HCT116 (cell line): ENCODE data around the gene PHF11. TPM values are rescaled to one million over a fixed set of nuclear protein-coding genes. Genes with fewer than 3 reads are reported as not detected.

Experiments used
- ATAC-seq: fragments of 200-7000 bp; cut with Tn5 transposase; 2 replicates; pipeline ENCODE4 v1.9.1; 2020; ENCODE audit warnings: mild to moderate bottlenecking, moderate library complexity
- BruUV-seq: library from RNA; stranded (reverse); fragments of 400-500 nt; replicated peaks from 2 replicates; lab custom pipeline; 2021; lab: Mats Ljungman, UMichigan
- CTCF ChIA-PET: fragments of 300-600 bp; sonication (Branson Sonifier 250); formaldehyde crosslinking; loops from one replicate; lab custom pipeline; 2021; ENCODE audit warnings: antibody characterized with exemption; lab: Charles Lee
- POLR2A ChIA-PET: fragments of 300-600, 350-600 bp; sonication (Branson Sonifier 250); formaldehyde crosslinking; loops from one replicate; lab custom pipeline; 2021; ENCODE audit warnings: antibody characterized with exemption; lab: Charles Lee
- RAD21 ChIA-PET, 2 experiments: fragments of 300-600 bp; sonication (Branson Sonifier 250); formaldehyde crosslinking; loops; one replicate each; lab custom pipeline; 2023; ENCODE audit warnings: low total read pairs in 2 of 2; ENCODE audit not compliant: uncharacterized antibody in 2 of 2, unreplicated experiment in 2 of 2, low non-redundant PET in 1 of 2; lab: Charles Lee
- DNase-seq: peaks from one replicate; pipeline ENCODE4 v3.0.0-alpha.2; 2010; ENCODE audit warnings: low read depth, low spot score
- H2AFZ ChIP-seq: fragments of 200-600 bp; shearing (Covaris generic), sonication (generic); 2 replicates; pipeline ENCODE4 v1.6.1; 2017; ENCODE audit warnings: low read depth, mixed run types, mixed read lengths, antibody characterized with exemption, low read length; ENCODE audit not compliant: poor library complexity, severe bottlenecking
- H3K27ac ChIP-seq: 2 replicates; pipeline ENCODE4 v1.5.1; 2012; ENCODE audit warnings: low read depth, low read length
- H3K27me3 ChIP-seq: fragments of 200-600 bp; sonication (generic); 2 replicates; pipeline ENCODE4 v1.6.1; 2016; ENCODE audit warnings: mixed run types, low read length, mixed read lengths; ENCODE audit not compliant: insufficient read depth
- H3K36me3 ChIP-seq, 2 experiments: fragments of 200-500 bp in 1 of 2; fragments of 200-600 bp in 1 of 2; sonication (Bioruptor generic) in 1 of 2; sonication (generic) in 1 of 2; 2 replicates each; pipeline versions ENCODE4 v1.5.1 to v1.6.1; 2014 to 2016; ENCODE audit warnings: low read length in 2 of 2, inconsistent platforms in 1 of 2, mixed read lengths in 1 of 2, mixed run types in 1 of 2; ENCODE audit not compliant: insufficient read depth in 2 of 2, control insufficient read depth in 1 of 2
- H3K4me1 ChIP-seq, 2 experiments: fragments of 200-600 bp in 1 of 2; sonication (generic) in 1 of 2; 2 replicates each; pipeline versions ENCODE4 v1.5.1 to v1.6.1; 2012 to 2017; ENCODE audit warnings: low read length in 2 of 2, inconsistent platforms in 1 of 2, mild to moderate bottlenecking in 1 of 2, mixed read lengths in 1 of 2, mixed run types in 1 of 2, moderate library complexity in 1 of 2; ENCODE audit not compliant: insufficient read depth in 2 of 2, control insufficient read depth in 1 of 2
- H3K4me2 ChIP-seq: fragments of 200-600 bp; sonication (generic); 2 replicates; pipeline ENCODE4 v1.6.1; 2017; ENCODE audit warnings: mixed run types, low read length, mixed read lengths
- H3K4me3 ChIP-seq, 2 experiments: fragments of 200-600 bp in 1 of 2; sonication (generic) in 1 of 2; replicated peaks in 1 of 2; 2 replicates each; pipeline ENCODE4 v1.5.1; 2011 to 2016; ENCODE audit warnings: low read length in 2 of 2, control low read depth in 1 of 2, low read depth in 1 of 2, mild to moderate bottlenecking in 1 of 2, mixed read lengths in 1 of 2, mixed run types in 1 of 2
- H3K79me2 ChIP-seq: fragments of 200-600 bp; sonication (generic); 2 replicates; pipeline ENCODE4 v1.6.1; 2017; ENCODE audit warnings: mild to moderate bottlenecking, mixed run types, low read length, moderate library complexity, mixed read lengths; ENCODE audit not compliant: insufficient read depth
- H3K9ac ChIP-seq: fragments of 200-600 bp; sonication (generic); 2 replicates; pipeline ENCODE4 v1.6.1; 2016; ENCODE audit warnings: low read length, mixed read lengths
- H3K9me2 ChIP-seq: fragments of 200-600 bp; sonication (generic), shearing (Covaris generic); 2 replicates; pipeline ENCODE4 v1.6.1; 2017; ENCODE audit warnings: mixed run types, mild to moderate bottlenecking, moderate library complexity; ENCODE audit not compliant: insufficient read depth
- H3K9me3 ChIP-seq, 2 experiments: fragments of 200-500 bp in 1 of 2; fragments of 200-600 bp in 1 of 2; sonication (Bioruptor generic) in 1 of 2; sonication (generic) in 1 of 2; 2 replicates each; pipeline ENCODE4 v1.6.1; 2014 to 2017; ENCODE audit warnings: low read length in 2 of 2, mixed read lengths in 2 of 2, inconsistent platforms in 1 of 2, low read depth in 1 of 2, mild to moderate bottlenecking in 1 of 2, mixed run types in 1 of 2, moderate library complexity in 1 of 2; ENCODE audit not compliant: control insufficient read depth in 1 of 2, insufficient read depth in 1 of 2
- H4K20me1 ChIP-seq: fragments of 200-600 bp; sonication (generic), shearing (Covaris generic); 2 replicates; pipeline ENCODE4 v1.6.1; 2017; ENCODE audit warnings: mixed run types, mild to moderate bottlenecking, moderate library complexity; ENCODE audit not compliant: insufficient read depth
- ATF3 ChIP-seq: IDR thresholded peaks from 2 replicates; pipeline ENCODE4 v1.6.1; 2012
- CBX3 ChIP-seq: IDR thresholded peaks from 2 replicates; pipeline ENCODE4 v1.6.1; 2012; ENCODE audit warnings: low read depth
- CEBPB ChIP-seq: IDR thresholded peaks from 2 replicates; pipeline ENCODE4 v1.6.1; 2012; ENCODE audit warnings: low read depth
- EGR1 ChIP-seq: IDR thresholded peaks from 2 replicates; pipeline ENCODE4 v1.6.1; 2012; ENCODE audit warnings: low read depth
- ELF1 ChIP-seq: IDR thresholded peaks from 2 replicates; pipeline ENCODE4 v1.6.1; 2012; ENCODE audit warnings: low read depth, borderline replicate concordance
- EZH2 ChIP-seq: fragments of 200-600 bp; sonication (generic); IDR thresholded peaks from 2 replicates; pipeline ENCODE4 v1.6.1; 2017; ENCODE audit warnings: antibody characterized with exemption, mixed run types
- EZH2phosphoT487 ChIP-seq: fragments of 200-600 bp; IDR thresholded peaks from 2 replicates; pipeline ENCODE4 v1.6.1; 2018; ENCODE audit warnings: antibody characterized with exemption, borderline replicate concordance
- FOSL1 ChIP-seq: IDR thresholded peaks from 2 replicates; pipeline ENCODE4 v1.6.1; 2012; ENCODE audit warnings: low read depth
- JUND ChIP-seq: IDR thresholded peaks from 2 replicates; pipeline ENCODE4 v1.6.1; 2012
- MAX ChIP-seq: IDR thresholded peaks from 2 replicates; pipeline ENCODE4 v1.6.1; 2012
- POLR2A ChIP-seq: IDR thresholded peaks from 2 replicates; pipeline ENCODE4 v1.7.0; 2011; ENCODE audit warnings: borderline replicate concordance; ENCODE audit not compliant: insufficient read depth, insufficient read length; ENCODE audit errors: extremely low read depth
- POLR2AphosphoS5 ChIP-seq: IDR thresholded peaks from 2 replicates; pipeline ENCODE4 v1.6.1; 2011; ENCODE audit warnings: mild to moderate bottlenecking, low read depth, low read length, moderate library complexity
- RAD21 ChIP-seq: IDR thresholded peaks from 2 replicates; pipeline ENCODE4 v1.6.1; 2012; ENCODE audit warnings: low read depth, mild to moderate bottlenecking
- SIN3A ChIP-seq: IDR thresholded peaks from 2 replicates; pipeline ENCODE4 v1.6.1; 2012; ENCODE audit warnings: low read depth
- SRF ChIP-seq: IDR thresholded peaks from 2 replicates; pipeline ENCODE4 v1.6.1; 2012; ENCODE audit warnings: low read depth
- YY1 ChIP-seq: IDR thresholded peaks from 2 replicates; pipeline ENCODE4 v1.6.1; 2011; ENCODE audit warnings: low read length, low read depth, moderate library complexity, mild to moderate bottlenecking; ENCODE audit not compliant: insufficient replicate concordance; ENCODE audit errors: extremely low read depth
- intact Hi-C: fragments of 100-400 bp; cut with micrococcal nuclease; formaldehyde crosslinking; loops from 2 replicates; pipeline ENCODE4 v1.10.0; 2022
- total RNA-seq: library from RNA; stranded (reverse); gene quantifications from one replicate; pipeline ENCODE4 v1.2.1, GENCODE V29; 2021; ENCODE audit not compliant: unreplicated experiment
- TF ChIP-seq, protein P1 (sequence below), 3 experiments: fragments of 200-600 bp in 1 of 3; sonication (generic) in 1 of 3; IDR thresholded peaks in 2 of 3; conservative IDR thresholded peaks in 1 of 3; 2 replicates each; pipeline ENCODE4 v1.5.1; 2012 to 2017; ENCODE audit warnings: low read depth in 2 of 3, low read length in 2 of 3, antibody characterized with exemption in 1 of 3, borderline replicate concordance in 1 of 3, control low read depth in 1 of 3, mild to moderate bottlenecking in 1 of 3, mixed read lengths in 1 of 3, mixed run types in 1 of 3, moderate library complexity in 1 of 3; ENCODE audit not compliant: insufficient read depth in 1 of 3

The PHF11 gene
- total RNA-seq, 1 experiment from 2014 or later: 12.1 TPM

DNA sequence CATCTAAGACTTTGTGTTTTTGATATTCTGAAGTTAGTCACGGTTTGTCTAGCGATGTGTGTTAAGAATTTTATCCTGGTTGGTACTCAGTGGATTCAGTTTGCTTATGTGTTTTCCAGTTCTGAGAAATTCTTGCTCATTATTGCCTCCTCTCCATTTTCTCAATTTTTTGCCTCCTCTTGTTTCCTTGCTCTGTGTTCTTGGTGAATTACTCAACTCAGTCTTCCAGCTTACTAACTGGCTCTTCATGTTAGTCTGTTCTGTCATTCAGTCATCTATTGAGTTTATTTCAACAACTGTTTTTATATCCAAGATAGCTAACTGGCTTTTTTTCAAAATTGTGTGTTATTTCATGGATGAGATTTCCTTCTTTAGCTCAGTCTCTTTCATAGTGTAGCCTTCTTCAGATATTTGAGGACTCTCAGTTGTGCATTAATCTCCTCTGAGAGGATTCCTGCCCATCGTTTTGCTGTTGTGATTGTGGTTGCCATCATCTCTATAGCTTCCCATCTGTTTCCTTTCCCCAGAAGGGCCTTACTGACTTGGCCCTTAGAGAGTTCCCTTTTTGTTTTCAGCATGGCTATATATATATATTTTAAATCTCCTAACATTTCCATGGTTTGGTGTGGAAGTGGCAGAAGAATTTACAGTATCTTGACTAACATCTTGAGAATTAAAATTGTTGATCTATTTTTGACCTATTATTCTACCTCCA is 45.5 kb upstream of the PHF11 start:
- ChIA-PET CTCF (no interaction called here), POLR2A (no interaction called here)
- intact Hi-C loops: no loop called here

GRCh38 chr13:49452725-49453457 is 42.9 kb upstream of the PHF11 start:
- Histone ChIP-seq H3K27ac (no peak overlapping the region), H3K9me3 (no peaks in the 10 kb centered on the region), H3K79me2 (peaks cover 1% of the 10 kb centered on the region; the same call in 1 of the 2 replicates), H3K4me2 (no peak overlapping the region), H3K27me3 (no peaks in the 10 kb centered on the region), H2AFZ (no peak overlapping the region), H3K36me3 (no peaks in the 10 kb centered on the region), H4K20me1 (no peaks in the 10 kb centered on the region), H3K9me2 (no peaks in the 10 kb centered on the region), H3K4me1 (no peaks in the 10 kb centered on the region), H3K9ac (no peak overlapping the region), H3K4me3 (no peak overlapping the region)
- DNase-seq (no peak), ATAC-seq (no peak)
- intact Hi-C loops: no loop called here
- no TSS peak for BruUV-seq
- ChIA-PET RAD21 (no interaction called here), CTCF (no interaction called here), POLR2A (interaction anchor here (1.3 kb wide), 1 partner anchor 8 kb away, joined by 4 read pairs; the partner anchor contains the start of genes CAB39L and SETDB2)
- TF ChIP-seq MAX: no peak
- TF ChIP-seq CEBPB: no peak
- no peak for TF ChIP-seq ELF1
- no peak for TF ChIP-seq POLR2A
- no peak for TF ChIP-seq EZH2phosphoT487
- TF ChIP-seq, protein P1, sequence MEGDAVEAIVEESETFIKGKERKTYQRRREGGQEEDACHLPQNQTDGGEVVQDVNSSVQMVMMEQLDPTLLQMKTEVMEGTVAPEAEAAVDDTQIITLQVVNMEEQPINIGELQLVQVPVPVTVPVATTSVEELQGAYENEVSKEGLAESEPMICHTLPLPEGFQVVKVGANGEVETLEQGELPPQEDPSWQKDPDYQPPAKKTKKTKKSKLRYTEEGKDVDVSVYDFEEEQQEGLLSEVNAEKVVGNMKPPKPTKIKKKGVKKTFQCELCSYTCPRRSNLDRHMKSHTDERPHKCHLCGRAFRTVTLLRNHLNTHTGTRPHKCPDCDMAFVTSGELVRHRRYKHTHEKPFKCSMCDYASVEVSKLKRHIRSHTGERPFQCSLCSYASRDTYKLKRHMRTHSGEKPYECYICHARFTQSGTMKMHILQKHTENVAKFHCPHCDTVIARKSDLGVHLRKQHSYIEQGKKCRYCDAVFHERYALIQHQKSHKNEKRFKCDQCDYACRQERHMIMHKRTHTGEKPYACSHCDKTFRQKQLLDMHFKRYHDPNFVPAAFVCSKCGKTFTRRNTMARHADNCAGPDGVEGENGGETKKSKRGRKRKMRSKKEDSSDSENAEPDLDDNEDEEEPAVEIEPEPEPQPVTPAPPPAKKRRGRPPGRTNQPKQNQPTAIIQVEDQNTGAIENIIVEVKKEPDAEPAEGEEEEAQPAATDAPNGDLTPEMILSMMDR (IDR thresholded peaks at IDR 0.05 in 2 of 3, conservative IDR thresholded peaks at IDR 0.05 in 1 of 3; ENCODE audit: borderline replicate concordance in 1 of 3, insufficient read depth in 1 of 3, low read depth in 2 of 3, low read length in 2 of 3): no peak
- no peak for TF ChIP-seq FOSL1
- no peak for TF ChIP-seq EZH2
- TF ChIP-seq JUND: no peak
- no peak for TF ChIP-seq SRF
- TF ChIP-seq EGR1: no peak
- no peak for TF ChIP-seq CBX3
- TF ChIP-seq SIN3A: no peak
- no peak for TF ChIP-seq ATF3
- TF ChIP-seq YY1: no peak
- TF ChIP-seq POLR2AphosphoS5: no peak
- TF ChIP-seq RAD21: no peak

More for the DNA sequence above, 45.5 kb upstream of the PHF11 start:
- H2AFZ ChIP-seq: no peak overlapping the region
- H4K20me1 ChIP-seq: no peaks in the 10 kb centered on the region
- H3K36me3 ChIP-seq: no peaks in the 10 kb centered on the region
- TF ChIP-seq FOSL1 (no peak), POLR2AphosphoS5 (no peak), EZH2 (no peak)
- peaks cover 12% of the 10 kb centered on the region in 2 experiments for H3K4me1 ChIP-seq
- H3K27ac ChIP-seq: no peak overlapping the region
- no peak overlapping the region for H3K9ac ChIP-seq
- no peaks in the 10 kb centered on the region for H3K9me2 ChIP-seq
- no peak overlapping the region for H3K4me2 ChIP-seq
- H3K27me3 ChIP-seq: no peaks in the 10 kb centered on the region
- peaks cover 20% of the 10 kb centered on the region for H3K79me2 ChIP-seq
- RAD21 ChIA-PET: no interaction called here
- no peak overlapping the region for H3K4me3 ChIP-seq
- H3K9me3 ChIP-seq: no peaks in the 10 kb centered on the region
- ATAC-seq: no peak
- BruUV-seq: no TSS peak
- no peak for DNase-seq
